ENCODE results near the gene SLC6A11.

- TF ChIP-seq POLR2A (IDR thresholded peaks at IDR 0.05): no peak
- no peak for TF ChIP-seq CTCF (IDR thresholded peaks at IDR 0.05 in 4 of 5, conservative IDR thresholded peaks at IDR 0.05 in 1 of 5)
Measured at GRCh38 chr3:10964537-10965167, 148.6 kb downstream of the SLC6A11 start.

All from gastrocnemius medialis (tissue), 4 donors.